ENCODE data around the gene PHLDB2.

DNA sequence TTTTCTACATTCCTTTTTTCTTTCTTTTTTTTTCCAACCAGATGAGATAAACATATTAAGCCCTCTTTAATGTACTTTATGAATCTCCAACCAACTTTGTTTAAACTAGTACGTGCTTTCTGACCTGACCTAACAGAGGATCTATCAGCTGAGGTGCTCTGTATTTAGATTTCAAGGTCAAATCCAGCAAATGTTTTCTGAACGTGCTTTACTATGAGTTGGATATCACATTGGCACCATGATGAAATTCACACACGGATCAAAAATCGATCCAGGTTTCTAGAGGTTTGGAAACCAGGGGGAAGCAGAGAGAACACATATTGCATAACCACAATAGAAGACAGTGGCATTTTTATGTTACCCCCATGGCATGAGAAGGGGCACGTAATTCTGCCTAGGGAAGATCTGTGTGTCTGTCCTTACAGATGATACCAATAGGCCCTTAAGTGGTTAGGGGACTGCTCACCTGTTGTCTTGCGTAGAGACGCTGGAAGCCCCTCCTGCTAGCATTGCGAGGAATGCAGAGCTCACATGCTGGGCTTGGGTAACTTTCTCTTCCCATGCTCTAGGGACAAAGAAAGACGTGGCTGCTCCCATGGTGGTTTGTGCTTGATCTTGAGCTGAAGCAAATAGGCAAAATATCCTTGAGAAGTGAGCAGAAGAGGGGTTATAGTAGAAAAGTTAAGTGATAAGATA is 60.5 kb downstream of the PHLDB2 start:
- TF ChIP-seq CTCF (IDR thresholded peaks at IDR 0.05): no peak
- TF ChIP-seq POLR2AphosphoS5 (IDR thresholded peaks at IDR 0.05): no peak
- TF ChIP-seq EP300 (IDR thresholded peaks at IDR 0.05): no peak

All from upper lobe of left lung (tissue), 4 donors.